HAP-1 (cell line): Measurements from ENCODE around the gene PAPSS2.
"Not testable (repeated sequence)": the region's sequence is repeated elsewhere in the genome, so short reads cannot be mapped to it uniquely, and the experiment has no call there.

Experiments
- DNase-seq, 2 experiments: peaks; one replicate each; pipeline ENCODE4 v3.0.0-alpha.2; 2016 to 2020; ENCODE audit warnings: low spot score in 2 of 2
- H3K27me3 ChIP-seq: fragments of 250-450 bp; sonication (Bioruptor Pico); 2 replicates; pipeline ENCODE4 v1.5.1; 2020; ENCODE audit warnings: low read depth, mild to moderate bottlenecking, moderate library complexity
- H3K36me3 ChIP-seq: fragments of 250-450 bp; sonication (Bioruptor Pico); replicated peaks from 2 replicates; pipeline ENCODE4 v1.5.1; 2020; ENCODE audit warnings: mild to moderate bottlenecking
- H3K4me1 ChIP-seq: fragments of 250-450 bp; sonication (Bioruptor Pico); 2 replicates; pipeline ENCODE4 v1.5.1; 2020; ENCODE audit warnings: mild to moderate bottlenecking
- H3K4me3 ChIP-seq: fragments of 250-450 bp; sonication (Bioruptor Pico); 2 replicates; pipeline ENCODE4 v1.5.1; 2020; ENCODE audit warnings: mild to moderate bottlenecking, moderate library complexity
- H3K9me3 ChIP-seq: fragments of 250-450 bp; sonication (Bioruptor Pico); 2 replicates; pipeline ENCODE4 v1.5.1; 2020; ENCODE audit warnings: mild to moderate bottlenecking, moderate library complexity
- in situ Hi-C: fragments of 300-500 bp; cut with MboI; formaldehyde crosslinking; loops from 3 replicates; pipeline ENCODE4 v1.14.3; 2020; ENCODE audit warnings: low sequenced_read_pairs, inconsistent platforms, mixed read lengths

The PAPSS2 gene

DNA sequence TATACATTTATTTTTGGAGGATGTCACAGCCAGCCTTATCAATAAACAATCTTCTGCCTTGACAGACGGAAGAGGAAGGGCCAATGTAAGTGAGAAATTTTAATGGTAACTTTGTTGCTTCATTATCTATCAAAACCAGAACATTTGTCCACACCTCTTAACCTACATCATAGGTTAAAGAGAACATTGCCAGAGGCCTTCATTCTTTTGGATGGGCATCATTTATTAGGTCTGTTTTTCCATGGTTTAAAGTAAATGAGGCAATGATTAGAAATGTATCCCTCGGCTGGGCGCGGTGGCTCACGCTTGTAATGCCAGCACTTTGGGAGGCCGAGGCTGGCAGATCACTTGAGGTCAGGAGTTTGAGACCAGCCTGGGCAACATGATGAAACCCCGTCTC is 29.5 kb upstream of the PAPSS2 start:
- Histone ChIP-seq H3K36me3 (no peaks in the 10 kb centered on the region), H3K4me3 (no peak overlapping the region), H3K9me3 (no peaks in the 10 kb centered on the region; the same call in 1 of the 2 replicates), H3K4me1 (peaks cover 25% of the 10 kb centered on the region), H3K27me3 (no peaks in the 10 kb centered on the region)
- in situ Hi-C loops = no loop called here
- DNase-seq = no peak

GRCh38 chr10:87632454-87632853 is 27.2 kb upstream of the PAPSS2 start:
- no peaks in the 10 kb centered on the region for H3K27me3 ChIP-seq
- H3K9me3 ChIP-seq = no peaks in the 10 kb centered on the region; the same call in 1 of the 2 replicates
- H3K36me3 ChIP-seq = no peaks in the 10 kb centered on the region
- DNase-seq = no peak
- in situ Hi-C loops = no loop called here
- H3K4me3 ChIP-seq = no peak overlapping the region
- peaks cover 7% of the 10 kb centered on the region for H3K4me1 ChIP-seq

DNA sequence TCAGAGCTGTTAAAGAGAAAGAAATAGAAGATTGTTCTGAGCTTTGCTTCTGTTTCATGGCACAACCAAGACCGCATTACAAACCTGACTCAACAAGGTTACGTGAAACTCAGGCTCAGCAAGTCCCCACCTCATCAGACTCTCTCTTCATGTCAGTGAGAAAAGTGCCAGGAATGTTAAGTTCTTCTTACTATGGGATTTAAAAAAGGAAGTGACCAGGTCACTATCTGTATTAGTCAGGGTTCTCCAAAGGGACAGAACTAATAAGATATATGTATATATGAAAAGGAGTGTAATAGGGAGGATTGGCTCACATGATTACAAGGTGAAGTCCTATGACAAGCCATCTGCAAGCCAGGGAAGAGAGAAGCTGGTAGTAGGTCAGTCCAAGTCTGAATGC is 25.4 kb upstream of the PAPSS2 start:
- no peaks in the 10 kb centered on the region; the same call in 1 of the 2 replicates for H3K9me3 ChIP-seq
- no peaks in the 10 kb centered on the region for H3K36me3 ChIP-seq
- peaks cover 10% of the 10 kb centered on the region for H3K4me1 ChIP-seq
- in situ Hi-C loops = no loop called here
- DNase-seq = no peak
- no peak overlapping the region for H3K4me3 ChIP-seq
- H3K27me3 ChIP-seq = no peaks in the 10 kb centered on the region

GRCh38 chr10:87635498-87636312 is 24.0 kb upstream of the PAPSS2 start:
- H3K36me3 ChIP-seq = no peaks in the 10 kb centered on the region
- H3K4me1 ChIP-seq = peaks cover 12% of the 10 kb centered on the region
- no peaks in the 10 kb centered on the region; the same call in 1 of the 2 replicates for H3K9me3 ChIP-seq
- in situ Hi-C loops = no loop called here
- H3K4me3 ChIP-seq = no peak overlapping the region
- no peaks in the 10 kb centered on the region for H3K27me3 ChIP-seq
- no peak for DNase-seq

DNA sequence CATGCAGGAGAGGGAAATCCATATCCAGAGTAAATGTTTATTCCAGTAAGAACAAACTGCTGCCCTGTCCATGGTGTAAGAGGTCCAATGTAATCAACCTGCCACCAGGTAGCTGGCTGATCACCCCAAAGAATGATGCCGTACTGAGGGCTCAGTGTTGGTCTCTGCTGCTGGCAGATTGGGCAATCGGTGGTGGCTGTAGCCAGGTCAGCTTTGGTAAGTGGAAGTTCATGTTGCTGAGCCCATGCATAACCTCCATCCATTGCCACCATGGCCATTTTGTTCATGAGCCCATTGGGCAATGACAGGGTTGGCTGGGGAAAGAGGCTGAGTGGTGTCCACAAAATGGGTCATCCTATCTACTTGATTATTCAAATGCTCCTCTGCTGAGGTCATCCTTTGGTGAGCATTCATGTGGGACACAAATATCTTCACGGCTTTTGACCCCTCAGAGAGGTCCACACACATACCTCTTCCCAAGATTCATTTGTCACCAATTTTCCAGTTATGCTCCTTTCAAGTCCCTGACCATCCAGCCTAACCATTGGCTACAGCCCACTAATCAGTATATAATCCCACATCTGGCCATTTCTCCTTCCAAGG is 23.3 kb upstream of the PAPSS2 start:
- DNase-seq = no peak
- H3K4me1 ChIP-seq = peaks cover 12% of the 10 kb centered on the region
- H3K36me3 ChIP-seq = no peaks in the 10 kb centered on the region
- no peak overlapping the region for H3K4me3 ChIP-seq
- H3K27me3 ChIP-seq = no peaks in the 10 kb centered on the region
- H3K9me3 ChIP-seq = no peaks in the 10 kb centered on the region; the same call in 1 of the 2 replicates
- in situ Hi-C loops = no loop called here

- H3K4me3 ChIP-seq = no peak overlapping the region
- in situ Hi-C loops = no loop called here
- H3K27me3 ChIP-seq = no peaks in the 10 kb centered on the region
- no peaks in the 10 kb centered on the region for H3K36me3 ChIP-seq
- peaks cover 12% of the 10 kb centered on the region for H3K4me1 ChIP-seq
- H3K9me3 ChIP-seq = no peaks in the 10 kb centered on the region
- DNase-seq = no peak
Measured at GRCh38 chr10:87639493-87639892, 20.2 kb upstream of the PAPSS2 start.

DNA sequence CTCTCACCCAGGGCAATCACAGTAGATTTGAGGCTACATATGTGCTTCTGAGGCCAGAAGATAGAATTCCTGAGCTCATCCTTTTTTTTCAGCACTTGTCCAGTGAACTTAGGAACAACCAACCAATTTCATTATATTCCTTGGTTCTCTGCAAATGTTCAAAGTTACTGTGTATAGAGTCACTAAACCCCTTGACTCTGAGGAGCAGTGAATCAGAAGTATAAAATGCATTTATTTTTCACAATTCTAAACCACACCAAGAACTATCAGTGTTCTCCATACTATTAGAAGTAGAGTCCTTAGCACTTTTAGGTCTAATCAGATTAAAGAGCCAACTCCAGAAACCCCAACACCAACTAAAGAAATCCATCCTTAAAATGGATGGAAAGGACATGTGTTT is 19.6 kb upstream of the PAPSS2 start:
- no peaks in the 10 kb centered on the region for H3K36me3 ChIP-seq
- no peak overlapping the region for H3K4me3 ChIP-seq
- no peaks in the 10 kb centered on the region for H3K27me3 ChIP-seq
- DNase-seq = no peak
- H3K4me1 ChIP-seq = peaks cover 12% of the 10 kb centered on the region
- in situ Hi-C loops = no loop called here
- no peaks in the 10 kb centered on the region for H3K9me3 ChIP-seq

- H3K4me1 ChIP-seq = peaks cover 12% of the 10 kb centered on the region
- no peaks in the 10 kb centered on the region for H3K9me3 ChIP-seq
- no peak overlapping the region for H3K4me3 ChIP-seq
- in situ Hi-C loops = no loop called here
- H3K27me3 ChIP-seq = no peaks in the 10 kb centered on the region
- no peak for DNase-seq
- no peaks in the 10 kb centered on the region for H3K36me3 ChIP-seq
Measured at GRCh38 chr10:87642486-87642885, 17.2 kb upstream of the PAPSS2 start.

DNA sequence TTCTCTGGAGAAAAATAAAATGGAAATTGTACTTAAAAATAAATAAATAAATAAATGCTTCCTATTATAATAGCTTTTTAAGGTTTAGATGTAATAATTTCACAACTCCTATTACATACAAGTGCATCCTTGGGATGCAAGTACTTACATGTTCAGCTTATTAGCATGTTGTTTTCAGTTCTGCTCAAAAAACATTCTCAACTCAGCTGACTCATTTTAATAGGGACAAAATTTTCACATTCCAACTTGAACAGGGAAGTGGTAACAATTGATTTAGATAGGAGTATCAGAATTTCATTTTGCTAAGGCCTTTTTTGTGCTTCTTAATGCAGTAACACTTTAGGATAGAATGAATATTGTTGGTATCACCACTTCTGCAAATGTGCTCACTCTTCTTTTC is 16.7 kb upstream of the PAPSS2 start:
- in situ Hi-C loops = no loop called here
- Histone ChIP-seq H3K4me3 (no peak overlapping the region), H3K9me3 (no peaks in the 10 kb centered on the region), H3K36me3 (no peaks in the 10 kb centered on the region), H3K27me3 (no peaks in the 10 kb centered on the region), H3K4me1 (peaks cover 12% of the 10 kb centered on the region)
- no peak for DNase-seq

- DNase-seq = no peak
- Histone ChIP-seq H3K9me3 (no peaks in the 10 kb centered on the region), H3K4me3 (no peak overlapping the region), H3K27me3 (no peaks in the 10 kb centered on the region), H3K4me1 (peaks cover 6% of the 10 kb centered on the region), H3K36me3 (no peaks in the 10 kb centered on the region)
- in situ Hi-C loops = no loop called here
Measured at GRCh38 chr10:87643920-87644319, 15.8 kb upstream of the PAPSS2 start.

GRCh38 chr10:87644500-87644899 is 15.2 kb upstream of the PAPSS2 start:
- DNase-seq, H3K36me3 ChIP-seq, H3K4me1 ChIP-seq, in situ Hi-C loops, H3K9me3 ChIP-seq, H3K4me3 ChIP-seq, H3K27me3 ChIP-seq: not testable (repeated sequence)

GRCh38 chr10:87646192-87646909 is 13.3 kb upstream of the PAPSS2 start:
- Histone ChIP-seq H3K4me1 (no peaks in the 10 kb centered on the region), H3K27me3 (no peaks in the 10 kb centered on the region), H3K9me3 (no peaks in the 10 kb centered on the region), H3K4me3 (no peak overlapping the region), H3K36me3 (no peaks in the 10 kb centered on the region)
- DNase-seq = no peak
- in situ Hi-C loops = no loop called here

- Histone ChIP-seq H3K4me1 (no peaks in the 10 kb centered on the region), H3K36me3 (no peaks in the 10 kb centered on the region), H3K9me3 (no peaks in the 10 kb centered on the region), H3K27me3 (no peaks in the 10 kb centered on the region), H3K4me3 (no peak overlapping the region)
- DNase-seq = no peak
- in situ Hi-C loops = no loop called here
Measured at GRCh38 chr10:87646935-87647334, 12.7 kb upstream of the PAPSS2 start.
